K562 (cell line): ENCODE measurements around the gene MMP11. TPM values are rescaled to one million over a fixed set of nuclear protein-coding genes. Genes with fewer than 3 reads are reported as not detected.
A peak's percentile ranks its signal among the peaks of the same experiment; 100 is the strongest.

Experiments used
- CBX1 ChIP-seq: sonication (generic); IDR thresholded peaks from 2 replicates; pipeline ENCODE4 v1.6.1; 2016; ENCODE audit warnings: antibody characterized with exemption, low read depth, mild to moderate bottlenecking
- CCNT2 ChIP-seq: IDR thresholded peaks from 2 replicates; pipeline ENCODE4 v1.6.1; 2011; ENCODE audit warnings: borderline replicate concordance, low read depth, mild to moderate bottlenecking, moderate library complexity, mixed read lengths, low read length; ENCODE audit not compliant: insufficient read length; ENCODE audit errors: extremely low read depth
- CSDE1 ChIP-seq, 2 experiments: fragments of 450-650 bp; IDR thresholded peaks; 2 replicates each; pipeline ENCODE4 v1.6.1; 2016; ENCODE audit warnings: mild to moderate bottlenecking in 1 of 2
- HOXB6 ChIP-seq: fragments of 250-450 bp; sonication (Bioruptor Pico); IDR thresholded peaks from 2 replicates; pipeline ENCODE4 v1.5.1; 2022; ENCODE audit warnings: mild to moderate bottlenecking, borderline replicate concordance
- PHF20 ChIP-seq: fragments of 450-650 bp; IDR thresholded peaks from 2 replicates; pipeline ENCODE4 v1.6.1; 2018; ENCODE audit not compliant: partially characterized antibody
- RNF2 ChIP-seq: sonication (generic); IDR thresholded peaks from 2 replicates; pipeline ENCODE4 v1.6.1; 2016
- RUNX1 ChIP-seq: sonication (generic); IDR thresholded peaks from 2 replicates; pipeline ENCODE4 v1.6.1; 2016; ENCODE audit warnings: antibody characterized with exemption, low read depth
- TARDBP ChIP-seq: fragments of 450-650 bp; IDR thresholded peaks from 2 replicates; pipeline ENCODE4 v1.6.1; 2016
- TOE1 ChIP-seq, 2 experiments: fragments of 450-650 bp in 1 of 2; sonication (generic) in 1 of 2; formaldehyde crosslinking in 1 of 2; IDR thresholded peaks; 2 replicates each; pipeline versions ENCODE4 v1.7.1 to v1.8.0; 2016 to 2022; ENCODE audit warnings: borderline replicate concordance in 2 of 2, mild to moderate bottlenecking in 2 of 2, antibody characterized with exemption in 1 of 2, inconsistent platforms in 1 of 2, low read depth in 1 of 2, missing genetic modification reagents in 1 of 2, moderate library complexity in 1 of 2
- ZBTB1 ChIP-seq: sonication (generic); formaldehyde crosslinking; IDR thresholded peaks from 2 replicates; pipeline ENCODE4 v1.8.1; 2023; ENCODE audit warnings: missing genetic modification reagents, low read depth, mild to moderate bottlenecking, borderline replicate concordance
- ZNF140 ChIP-seq: fragments of 250-450 bp; sonication (Bioruptor Pico); IDR thresholded peaks from 2 replicates; pipeline ENCODE4 v1.8.0; 2021; ENCODE audit warnings: moderate library complexity, mild to moderate bottlenecking, inconsistent platforms
- ZNF445 ChIP-seq: fragments of 250-450 bp; sonication (Bioruptor Pico); IDR thresholded peaks from 2 replicates; pipeline ENCODE4 v1.4.0; 2020; ENCODE audit warnings: low read depth, mild to moderate bottlenecking, moderate library complexity
- ZNF695 ChIP-seq: fragments of 450-650 bp; formaldehyde crosslinking; IDR thresholded peaks from 2 replicates; pipeline ENCODE4 v1.4.0; 2020; ENCODE audit warnings: mild to moderate bottlenecking, moderate library complexity
- polyA plus RNA-seq, 8 experiments: library from polyadenylated mRNA; depleted of rRNA in 4 of 8; stranded (reverse) in 5 of 8; unstranded in 3 of 8; fragments of >200 nt; fragmentation: Nextera tagmentation in 2 of 8; fragmentation: Illumina TruSeq in 1 of 8; extraction: Ambion mirVana in 2 of 8; extraction: Trizol in 1 of 8; gene quantifications; 2 replicates each; pipeline versions ENCODE4 v1.2.1 to v1.2.3, GENCODE V29; 2011 to 2014; ENCODE audit warnings: inconsistent platforms in 1 of 8, missing spikeins in 1 of 8
- total RNA-seq, 7 experiments: library from RNA; depleted of rRNA in 6 of 7; stranded (reverse); fragments of >200 nt in 6 of 7; fragmentation: Illumina TruSeq in 2 of 7; extraction: Trizol in 2 of 7; gene quantifications; 2 replicates each; pipeline versions ENCODE4 v1.2.1 to v1.2.3, GENCODE V29; 2011 to 2021; ENCODE audit warnings: low replicate concordance in 1 of 7
- TF ChIP-seq, protein P1 (sequence below): sonication (generic); formaldehyde crosslinking; IDR thresholded peaks from 2 replicates; pipeline ENCODE4 v1.8.0; 2022; ENCODE audit warnings: mild to moderate bottlenecking, missing genetic modification reagents
- TF ChIP-seq, protein P2 (sequence below): sonication (generic); formaldehyde crosslinking; IDR thresholded peaks from 2 replicates; pipeline ENCODE4 v1.8.1; 2023; ENCODE audit warnings: mild to moderate bottlenecking, missing genetic modification reagents

Gene MMP11
- total and polyA plus RNA-seq, 9 of the 15 experiments (the other 6 are each of a cell fraction or from before 2014, with no cell fraction given) = 0.14 to 1.8 (median 1.1) TPM; not detected in 2

- no peak for TF ChIP-seq ZNF140 (CRISPR knock-in tag)
- no peak for TF ChIP-seq PHF20
- TF ChIP-seq, protein P1, sequence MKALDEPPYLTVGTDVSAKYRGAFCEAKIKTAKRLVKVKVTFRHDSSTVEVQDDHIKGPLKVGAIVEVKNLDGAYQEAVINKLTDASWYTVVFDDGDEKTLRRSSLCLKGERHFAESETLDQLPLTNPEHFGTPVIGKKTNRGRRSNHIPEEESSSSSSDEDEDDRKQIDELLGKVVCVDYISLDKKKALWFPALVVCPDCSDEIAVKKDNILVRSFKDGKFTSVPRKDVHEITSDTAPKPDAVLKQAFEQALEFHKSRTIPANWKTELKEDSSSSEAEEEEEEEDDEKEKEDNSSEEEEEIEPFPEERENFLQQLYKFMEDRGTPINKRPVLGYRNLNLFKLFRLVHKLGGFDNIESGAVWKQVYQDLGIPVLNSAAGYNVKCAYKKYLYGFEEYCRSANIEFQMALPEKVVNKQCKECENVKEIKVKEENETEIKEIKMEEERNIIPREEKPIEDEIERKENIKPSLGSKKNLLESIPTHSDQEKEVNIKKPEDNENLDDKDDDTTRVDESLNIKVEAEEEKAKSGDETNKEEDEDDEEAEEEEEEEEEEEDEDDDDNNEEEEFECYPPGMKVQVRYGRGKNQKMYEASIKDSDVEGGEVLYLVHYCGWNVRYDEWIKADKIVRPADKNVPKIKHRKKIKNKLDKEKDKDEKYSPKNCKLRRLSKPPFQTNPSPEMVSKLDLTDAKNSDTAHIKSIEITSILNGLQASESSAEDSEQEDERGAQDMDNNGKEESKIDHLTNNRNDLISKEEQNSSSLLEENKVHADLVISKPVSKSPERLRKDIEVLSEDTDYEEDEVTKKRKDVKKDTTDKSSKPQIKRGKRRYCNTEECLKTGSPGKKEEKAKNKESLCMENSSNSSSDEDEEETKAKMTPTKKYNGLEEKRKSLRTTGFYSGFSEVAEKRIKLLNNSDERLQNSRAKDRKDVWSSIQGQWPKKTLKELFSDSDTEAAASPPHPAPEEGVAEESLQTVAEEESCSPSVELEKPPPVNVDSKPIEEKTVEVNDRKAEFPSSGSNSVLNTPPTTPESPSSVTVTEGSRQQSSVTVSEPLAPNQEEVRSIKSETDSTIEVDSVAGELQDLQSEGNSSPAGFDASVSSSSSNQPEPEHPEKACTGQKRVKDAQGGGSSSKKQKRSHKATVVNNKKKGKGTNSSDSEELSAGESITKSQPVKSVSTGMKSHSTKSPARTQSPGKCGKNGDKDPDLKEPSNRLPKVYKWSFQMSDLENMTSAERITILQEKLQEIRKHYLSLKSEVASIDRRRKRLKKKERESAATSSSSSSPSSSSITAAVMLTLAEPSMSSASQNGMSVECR (CRISPR knock-in tag) = peak; percentile 81; the same call in 1 of the 2 replicates
- TF ChIP-seq TARDBP = no peak
- TF ChIP-seq ZNF695 = no peak
- peak; percentile 54; the same call in 1 of the 2 replicates for TF ChIP-seq CBX1
- TF ChIP-seq RNF2 = peak; percentile 66
- peak; percentile 33 for TF ChIP-seq CCNT2
- no peak for TF ChIP-seq RUNX1
- TF ChIP-seq ZNF445 (CRISPR knock-in tag) = no peak
- TF ChIP-seq HOXB6 (CRISPR knock-in tag) = no peak
- TF ChIP-seq TOE1 (IDR thresholded peaks at IDR 0.05; ENCODE audit: borderline replicate concordance) = peak; percentile 47; the same call in 1 of the 2 replicates
- no peak for TF ChIP-seq TOE1 (CRISPR knock-in tag; IDR thresholded peaks at IDR 0.05; ENCODE audit: borderline replicate concordance, low read depth)
- TF ChIP-seq ZBTB1 (CRISPR knock-in tag) = no peak
- TF ChIP-seq CSDE1 (IDR thresholded peaks at IDR 0.05) = 0 out of 4 replicates have a peak, but pooled peaks of 1 of the 2 experiments have one; percentile 26
- TF ChIP-seq, protein P2, sequence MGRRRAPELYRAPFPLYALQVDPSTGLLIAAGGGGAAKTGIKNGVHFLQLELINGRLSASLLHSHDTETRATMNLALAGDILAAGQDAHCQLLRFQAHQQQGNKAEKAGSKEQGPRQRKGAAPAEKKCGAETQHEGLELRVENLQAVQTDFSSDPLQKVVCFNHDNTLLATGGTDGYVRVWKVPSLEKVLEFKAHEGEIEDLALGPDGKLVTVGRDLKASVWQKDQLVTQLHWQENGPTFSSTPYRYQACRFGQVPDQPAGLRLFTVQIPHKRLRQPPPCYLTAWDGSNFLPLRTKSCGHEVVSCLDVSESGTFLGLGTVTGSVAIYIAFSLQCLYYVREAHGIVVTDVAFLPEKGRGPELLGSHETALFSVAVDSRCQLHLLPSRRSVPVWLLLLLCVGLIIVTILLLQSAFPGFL (CRISPR knock-in tag) = no peak
These were observed 4.7 kb upstream of the MMP11 start, which contains the start of gene CHCHD10 (continued) for GRCh38 chr22:23767673-23768548.
